Measurements from ENCODE around the gene DCLRE1B.

DNA sequence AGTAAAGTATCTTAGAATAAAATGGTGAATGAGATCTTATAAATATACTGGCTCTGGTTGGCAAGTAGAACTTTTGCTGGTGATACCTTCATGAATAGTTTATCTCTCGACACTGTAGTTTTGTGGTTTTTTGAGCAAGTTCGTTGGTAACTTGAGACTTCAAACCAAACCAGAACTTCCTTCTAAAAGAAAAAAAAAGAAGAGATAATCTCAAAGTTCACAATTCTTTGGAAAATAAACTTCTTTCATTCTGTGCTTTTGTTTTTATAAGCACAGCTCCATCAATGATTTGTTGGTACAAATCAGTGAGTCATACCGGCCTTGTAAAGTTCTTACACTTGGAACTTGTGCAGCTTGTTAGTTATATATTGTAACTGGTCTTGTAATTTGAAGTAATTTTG, 26.3 kb downstream of the DCLRE1B start:
- TF ChIP-seq, protein P1, sequence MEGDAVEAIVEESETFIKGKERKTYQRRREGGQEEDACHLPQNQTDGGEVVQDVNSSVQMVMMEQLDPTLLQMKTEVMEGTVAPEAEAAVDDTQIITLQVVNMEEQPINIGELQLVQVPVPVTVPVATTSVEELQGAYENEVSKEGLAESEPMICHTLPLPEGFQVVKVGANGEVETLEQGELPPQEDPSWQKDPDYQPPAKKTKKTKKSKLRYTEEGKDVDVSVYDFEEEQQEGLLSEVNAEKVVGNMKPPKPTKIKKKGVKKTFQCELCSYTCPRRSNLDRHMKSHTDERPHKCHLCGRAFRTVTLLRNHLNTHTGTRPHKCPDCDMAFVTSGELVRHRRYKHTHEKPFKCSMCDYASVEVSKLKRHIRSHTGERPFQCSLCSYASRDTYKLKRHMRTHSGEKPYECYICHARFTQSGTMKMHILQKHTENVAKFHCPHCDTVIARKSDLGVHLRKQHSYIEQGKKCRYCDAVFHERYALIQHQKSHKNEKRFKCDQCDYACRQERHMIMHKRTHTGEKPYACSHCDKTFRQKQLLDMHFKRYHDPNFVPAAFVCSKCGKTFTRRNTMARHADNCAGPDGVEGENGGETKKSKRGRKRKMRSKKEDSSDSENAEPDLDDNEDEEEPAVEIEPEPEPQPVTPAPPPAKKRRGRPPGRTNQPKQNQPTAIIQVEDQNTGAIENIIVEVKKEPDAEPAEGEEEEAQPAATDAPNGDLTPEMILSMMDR (IDR thresholded peaks at IDR 0.05): no peak
- TF ChIP-seq POLR2A (IDR thresholded peaks at IDR 0.05): no peak
